Fibroblast of skin of scalp (primary cell): ENCODE data around the gene RNU1-3.
A peak's percentile ranks its signal among the peaks of the same experiment; 100 is the strongest.
"Not testable (repeated sequence)": the region's sequence is repeated elsewhere in the genome, so short reads cannot be mapped to it uniquely, and the experiment has no call there.

Source experiments
- DNase-seq: peaks from one replicate; pipeline ENCODE4 v3.0.0-alpha.2; 2013

The RNU1-3 gene

GRCh38 chr1:16651560-16651959 lies 15.2 kb downstream of the RNU1-3 start:
- DNase-seq, result not testable (repeated sequence)

- DNase-seq, result not testable (repeated sequence)
Observed at GRCh38 chr1:16649960-16650359, 16.8 kb downstream of the RNU1-3 start.

GRCh38 chr1:16649390-16649789 lies 17.4 kb downstream of the RNU1-3 start:
- not testable (repeated sequence) for DNase-seq

- not testable (repeated sequence) for DNase-seq
Observed at GRCh38 chr1:16648756-16649155, 18.0 kb downstream of the RNU1-3 start.

GRCh38 chr1:16648250-16648649 lies 18.5 kb downstream of the RNU1-3 start:
- not testable (repeated sequence) for DNase-seq

GRCh38 chr1:16647179-16648176 lies 19.3 kb downstream of the RNU1-3 start:
- not testable (repeated sequence) for DNase-seq

GRCh38 chr1:16646716-16647115 lies 20.0 kb downstream of the RNU1-3 start:
- DNase-seq, result not testable (repeated sequence)

- DNase-seq, result not testable (repeated sequence)
Observed at GRCh38 chr1:16646061-16646664, 20.6 kb downstream of the RNU1-3 start.

GRCh38 chr1:16645271-16646060 lies 21.3 kb downstream of the RNU1-3 start:
- DNase-seq, result not testable (repeated sequence)

- peak; percentile 96 for DNase-seq
Observed at GRCh38 chr1:16644482-16645270, 22.1 kb downstream of the RNU1-3 start.

GRCh38 chr1:16644193-16644481 lies 22.6 kb downstream of the RNU1-3 start:
- no peak for DNase-seq

- not testable (repeated sequence) for DNase-seq
Observed at GRCh38 chr1:16643476-16644192, 23.1 kb downstream of the RNU1-3 start.

GRCh38 chr1:16643001-16643411 lies 23.7 kb downstream of the RNU1-3 start:
- DNase-seq, result not testable (repeated sequence)

- not testable (repeated sequence) for DNase-seq
Observed at GRCh38 chr1:16642025-16642966, 24.5 kb downstream of the RNU1-3 start.

GRCh38 chr1:16641159-16641975 lies 25.4 kb downstream of the RNU1-3 start:
- not testable (repeated sequence) for DNase-seq

GRCh38 chr1:16639091-16640031 lies 27.4 kb downstream of the RNU1-3 start:
- not testable (repeated sequence) for DNase-seq

GRCh38 chr1:16637941-16638778 lies 28.6 kb downstream of the RNU1-3 start:
- not testable (repeated sequence) for DNase-seq
